Activated T-helper 1 cell treated with anti-CD3 and anti-CD28 coated beads, Interleukin-2, amount 50 U/mL, for 16 hours (primary cell): ENCODE data around the gene RHBDD1.
"Not testable (repeated sequence)": the region's sequence is repeated elsewhere in the genome, so short reads cannot be mapped to it uniquely, and the experiment has no call there.

Experiments used
- DNase-seq, 2 donors: peaks; one replicate each; pipeline ENCODE4 v3.0.0-alpha.2; 2020; ENCODE audit warnings: low read depth in 1 of 2, low spot score in 1 of 2

Gene RHBDD1

GRCh38 chr2:226799211-226799975 lies 36.5 kb upstream of the RHBDD1 start, which contains the start of gene IRS1:
Gene IRS1 (minus strand): TSS chr2:226799820. CDS start chr2:226798738, 1,082 bp downstream.
- peak; percentile 30 to 38 for DNase-seq

- no peak for DNase-seq
Measured at GRCh38 chr2:226799976-226800940, 35.6 kb upstream of the RHBDD1 start.

GRCh38 chr2:226800941-226801784 lies 34.7 kb upstream of the RHBDD1 start:
- DNase-seq, result peak; percentile 38 to 60

GRCh38 chr2:226802573-226802972 lies 33.3 kb upstream of the RHBDD1 start:
- no peak for DNase-seq

- DNase-seq, result no peak
Measured at GRCh38 chr2:226803410-226803809, 32.4 kb upstream of the RHBDD1 start.

GRCh38 chr2:226813148-226813701 lies 22.6 kb upstream of the RHBDD1 start:
- DNase-seq, result no peak

- no peak for DNase-seq
Measured at GRCh38 chr2:226818930-226819329, 16.9 kb upstream of the RHBDD1 start.

- no peak for DNase-seq
Measured at GRCh38 chr2:226825056-226825455, 10.8 kb upstream of the RHBDD1 start.

GRCh38 chr2:226828191-226828590 lies 7.7 kb upstream of the RHBDD1 start:
- no peak for DNase-seq

- DNase-seq, result no peak
Measured at GRCh38 chr2:226829721-226830631, 5.9 kb upstream of the RHBDD1 start.

GRCh38 chr2:226831266-226831665 lies 4.6 kb upstream of the RHBDD1 start:
- DNase-seq, result no peak

GRCh38 chr2:226832061-226832460 lies 3.8 kb upstream of the RHBDD1 start:
- DNase-seq, result no peak

GRCh38 chr2:226834880-226835279 lies 974 bp upstream of the RHBDD1 start:
- DNase-seq, result not testable (repeated sequence)

GRCh38 chr2:226835420-226835795 lies 446 bp upstream of the RHBDD1 start:
- peak in 1 of 2 donors; percentile 10 for DNase-seq

GRCh38 chr2:226836548-226836885 lies 663 bp downstream of the RHBDD1 start:
- no peak for DNase-seq

- DNase-seq, result no peak
Measured at GRCh38 chr2:226837334-226837733, 1.5 kb downstream of the RHBDD1 start.

- DNase-seq, result no peak
Measured at GRCh38 chr2:226837787-226838603, 2.1 kb downstream of the RHBDD1 start.

- no peak for DNase-seq
Measured at GRCh38 chr2:226838722-226839121, 2.9 kb downstream of the RHBDD1 start.

- no peak for DNase-seq
Measured at GRCh38 chr2:226839161-226839560, 3.3 kb downstream of the RHBDD1 start.
